ENCODE results near the gene SOD3. TPM values are rescaled to one million over a fixed set of nuclear protein-coding genes. Genes with fewer than 3 reads are reported as not detected.

Gene SOD3
- total RNA-seq, 2 donors from 2014 or later, result 227 to 300 TPM

GRCh38 chr4:24765376-24765988 is 29.9 kb upstream of the SOD3 start:
- Histone ChIP-seq H3K4me1 (replicated peaks) (no peaks in the 10 kb centered on the region), H3K27me3 (replicated peaks; ENCODE audit: insufficient read depth) (no peaks in the 10 kb centered on the region), H3K4me3 (no peak overlapping the region), H3K27ac (no peak overlapping the region), H3K36me3 (no peaks in the 10 kb centered on the region), H3K9me3 (no peaks in the 10 kb centered on the region)
- intact Hi-C loops (cut with DNase I), result no loop called here
- 84% methylated on average over 4 of the region's 4 CpGs for WGBS
- TF ChIP-seq POLR2AphosphoS5 (IDR thresholded peaks at IDR 0.05), result no peak
- TF ChIP-seq POLR2A (IDR thresholded peaks at IDR 0.05), result no peak
- TF ChIP-seq, protein P1, sequence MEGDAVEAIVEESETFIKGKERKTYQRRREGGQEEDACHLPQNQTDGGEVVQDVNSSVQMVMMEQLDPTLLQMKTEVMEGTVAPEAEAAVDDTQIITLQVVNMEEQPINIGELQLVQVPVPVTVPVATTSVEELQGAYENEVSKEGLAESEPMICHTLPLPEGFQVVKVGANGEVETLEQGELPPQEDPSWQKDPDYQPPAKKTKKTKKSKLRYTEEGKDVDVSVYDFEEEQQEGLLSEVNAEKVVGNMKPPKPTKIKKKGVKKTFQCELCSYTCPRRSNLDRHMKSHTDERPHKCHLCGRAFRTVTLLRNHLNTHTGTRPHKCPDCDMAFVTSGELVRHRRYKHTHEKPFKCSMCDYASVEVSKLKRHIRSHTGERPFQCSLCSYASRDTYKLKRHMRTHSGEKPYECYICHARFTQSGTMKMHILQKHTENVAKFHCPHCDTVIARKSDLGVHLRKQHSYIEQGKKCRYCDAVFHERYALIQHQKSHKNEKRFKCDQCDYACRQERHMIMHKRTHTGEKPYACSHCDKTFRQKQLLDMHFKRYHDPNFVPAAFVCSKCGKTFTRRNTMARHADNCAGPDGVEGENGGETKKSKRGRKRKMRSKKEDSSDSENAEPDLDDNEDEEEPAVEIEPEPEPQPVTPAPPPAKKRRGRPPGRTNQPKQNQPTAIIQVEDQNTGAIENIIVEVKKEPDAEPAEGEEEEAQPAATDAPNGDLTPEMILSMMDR (IDR thresholded peaks at IDR 0.05), result no peak
- DNase-seq (ENCODE audit: low spot score), result no peak

GRCh38 chr4:24768006-24768405 is 27.4 kb upstream of the SOD3 start:
- no peak for DNase-seq (ENCODE audit: low spot score)
- 62% methylated on average over 5 of the region's 5 CpGs for WGBS
- Histone ChIP-seq H3K27ac (no peak overlapping the region), H3K4me1 (replicated peaks) (no peaks in the 10 kb centered on the region), H3K4me3 (no peak overlapping the region), H3K9me3 (no peaks in the 10 kb centered on the region), H3K36me3 (no peaks in the 10 kb centered on the region), H3K27me3 (replicated peaks; ENCODE audit: insufficient read depth) (no peaks in the 10 kb centered on the region)
- no peak for TF ChIP-seq POLR2A (IDR thresholded peaks at IDR 0.05)
- no peak for TF ChIP-seq POLR2AphosphoS5 (IDR thresholded peaks at IDR 0.05)
- TF ChIP-seq, protein P1 (IDR thresholded peaks at IDR 0.05), result no peak
- intact Hi-C loops (cut with DNase I), result no loop called here

GRCh38 chr4:24768604-24769003 is 26.8 kb upstream of the SOD3 start:
- TF ChIP-seq, protein P1 (IDR thresholded peaks at IDR 0.05), result no peak
- TF ChIP-seq POLR2AphosphoS5 (IDR thresholded peaks at IDR 0.05) (no peak), POLR2A (IDR thresholded peaks at IDR 0.05) (no peak)
- intact Hi-C loops (cut with DNase I), result no loop called here
- no peak for DNase-seq (ENCODE audit: low spot score)
- Histone ChIP-seq H3K27ac (no peak overlapping the region), H3K4me1 (replicated peaks) (no peaks in the 10 kb centered on the region), H3K36me3 (no peaks in the 10 kb centered on the region), H3K27me3 (replicated peaks; ENCODE audit: insufficient read depth) (no peaks in the 10 kb centered on the region), H3K9me3 (no peaks in the 10 kb centered on the region), H3K4me3 (no peak overlapping the region)

DNA sequence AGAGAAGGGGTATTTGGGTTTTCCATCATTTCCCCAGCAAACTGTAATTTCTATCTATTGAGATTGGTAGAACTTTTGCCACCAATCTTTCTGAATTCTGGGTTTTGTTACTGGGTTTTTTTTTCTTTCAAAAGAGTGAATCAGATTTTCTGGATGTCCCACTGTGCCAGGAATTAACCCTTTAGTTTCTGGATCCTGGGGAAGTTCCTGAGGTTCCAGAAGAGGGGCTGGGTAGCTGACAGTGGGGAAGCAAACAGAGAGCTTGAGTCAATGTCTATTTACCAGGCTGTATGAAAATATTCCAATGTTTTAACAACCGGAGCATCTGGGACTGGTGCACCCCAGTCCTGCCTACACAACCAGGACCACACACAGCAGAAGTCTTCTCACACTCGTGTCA is 25.8 kb upstream of the SOD3 start:
- no peak for DNase-seq (ENCODE audit: low spot score)
- Histone ChIP-seq H3K36me3 (no peaks in the 10 kb centered on the region), H3K27ac (no peak overlapping the region), H3K9me3 (no peaks in the 10 kb centered on the region), H3K4me1 (replicated peaks) (no peaks in the 10 kb centered on the region), H3K27me3 (replicated peaks; ENCODE audit: insufficient read depth) (no peaks in the 10 kb centered on the region), H3K4me3 (no peak overlapping the region)
- intact Hi-C loops (cut with DNase I), result no loop called here
- WGBS, result 81% methylated on average over 2 of the region's 2 CpGs
- TF ChIP-seq, protein P1 (IDR thresholded peaks at IDR 0.05), result no peak
- TF ChIP-seq POLR2A (IDR thresholded peaks at IDR 0.05), result no peak
- no peak for TF ChIP-seq POLR2AphosphoS5 (IDR thresholded peaks at IDR 0.05)

DNA sequence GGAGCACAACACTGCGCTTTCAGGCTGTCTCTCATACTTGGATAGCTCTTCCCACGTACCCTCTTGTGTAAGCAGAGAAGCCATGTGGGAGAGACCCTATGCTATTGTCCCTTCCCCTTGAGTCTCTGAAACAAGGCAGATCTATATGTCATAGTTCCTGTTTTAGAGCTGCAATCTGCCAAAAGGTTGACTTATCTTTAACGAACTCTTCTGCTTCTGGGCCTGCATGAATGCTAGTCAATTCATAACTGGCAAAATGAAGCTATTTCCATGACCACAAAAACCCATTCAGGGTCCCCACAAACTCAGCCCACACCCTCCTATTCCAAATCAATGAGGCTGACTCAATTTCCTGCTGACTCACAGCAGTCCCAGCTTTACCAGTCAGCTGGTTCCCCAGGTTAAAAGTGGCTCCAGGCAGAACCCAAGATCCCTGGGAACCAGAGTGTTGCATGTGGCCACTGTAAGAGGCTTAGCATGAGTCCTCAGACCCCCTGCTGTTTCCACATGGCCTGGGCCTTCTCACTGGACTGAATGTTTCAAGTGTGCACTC is 25.3 kb upstream of the SOD3 start:
- no peak for TF ChIP-seq POLR2A (IDR thresholded peaks at IDR 0.05)
- TF ChIP-seq, protein P1 (IDR thresholded peaks at IDR 0.05), result no peak
- no peak for TF ChIP-seq POLR2AphosphoS5 (IDR thresholded peaks at IDR 0.05)
- Histone ChIP-seq H3K27me3 (replicated peaks; ENCODE audit: insufficient read depth) (no peaks in the 10 kb centered on the region), H3K36me3 (no peaks in the 10 kb centered on the region), H3K9me3 (no peaks in the 10 kb centered on the region), H3K4me3 (no peak overlapping the region), H3K4me1 (replicated peaks) (no peaks in the 10 kb centered on the region), H3K27ac (no peak overlapping the region)
- intact Hi-C loops (cut with DNase I), result no loop called here
- 91% methylated on average over 3 of the region's 3 CpGs for whole genome bisulfite sequencing
- DNase-seq (ENCODE audit: low spot score), result no peak
